HEK293 (cell line): ENCODE measurements around the gene AKIRIN2.

Experiments
- CTCF ChIA-PET: fragments of 350-600 bp; formaldehyde crosslinking; extraction: SDS; loops from one replicate; lab custom pipeline; 2021; ENCODE audit warnings: antibody characterized with exemption; lab: Yijun Ruan, JAX
- POLR2A ChIA-PET: fragments of 300-600 bp; formaldehyde crosslinking; extraction: SDS; loops from one replicate; lab custom pipeline; 2020; ENCODE audit warnings: antibody characterized with exemption, inconsistent platforms; lab: Yijun Ruan, JAX
- H3K27ac ChIP-seq: fragments of 200-500 bp; sonication (Bioruptor generic); 2 replicates; pipeline ENCODE4 v1.5.1; 2014; ENCODE audit warnings: low read depth, low read length, control low read depth, inconsistent platforms; ENCODE audit errors: extremely low read depth
- H3K36me3 ChIP-seq, 2 experiments: fragments of 200-500 bp in 1 of 2; sonication (Bioruptor generic) in 1 of 2; 1 replicate in 1 of 2; 2 replicates in 1 of 2; pipeline ENCODE4 v1.5.1; 2014 to 2017; ENCODE audit warnings: inconsistent platforms in 2 of 2, low read length in 2 of 2; ENCODE audit not compliant: control insufficient read depth in 2 of 2, insufficient read depth in 1 of 2
- H3K4me1 ChIP-seq: fragments of 200-500 bp; sonication (Bioruptor generic); 2 replicates; pipeline ENCODE4 v1.5.1; 2014; ENCODE audit warnings: mild to moderate bottlenecking, low read length, inconsistent platforms; ENCODE audit not compliant: control insufficient read depth, insufficient read depth
- H3K4me3 ChIP-seq: 2 replicates; pipeline ENCODE4 v1.5.1; 2011; ENCODE audit warnings: low read depth, mild to moderate bottlenecking, control low read depth, low read length, moderate library complexity
- H3K9me3 ChIP-seq: fragments of 200-500 bp; sonication (Bioruptor generic); 2 replicates; pipeline ENCODE4 v1.5.1; 2014; ENCODE audit warnings: low read depth, low read length, inconsistent platforms; ENCODE audit not compliant: control insufficient read depth, insufficient read depth
- PRDM1 ChIP-seq: fragments of 450-650 bp; formaldehyde crosslinking; IDR thresholded peaks from 2 replicates; pipeline ENCODE4; 2016; ENCODE audit warnings: missing biosample characterization, missing genetic modification characterization
- ZNF114 ChIP-seq: fragments of 450-650 bp; formaldehyde crosslinking; IDR thresholded peaks from 2 replicates; pipeline ENCODE4 v1.5.0; 2017; ENCODE audit warnings: missing biosample characterization, missing genetic modification characterization
- ZNF121 ChIP-seq: fragments of 450-650 bp; formaldehyde crosslinking; IDR thresholded peaks from 2 replicates; pipeline ENCODE4 v1.5.1; 2016; ENCODE audit warnings: missing biosample characterization, missing genetic modification characterization
- ZNF24 ChIP-seq: fragments of 450-650 bp; formaldehyde crosslinking; IDR thresholded peaks from 2 replicates; pipeline ENCODE4 v1.5.1; 2016; ENCODE audit warnings: missing biosample characterization, missing genetic modification characterization
- ZNF324 ChIP-seq: fragments of 450-650 bp; formaldehyde crosslinking; IDR thresholded peaks from 2 replicates; pipeline ENCODE4 v1.5.1; 2016; ENCODE audit warnings: missing biosample characterization, missing genetic modification characterization
- ZNF596 ChIP-seq: fragments of 450-650 bp; IDR thresholded peaks from 2 replicates; pipeline ENCODE4 v1.5.0; 2018; ENCODE audit warnings: missing biosample characterization, mild to moderate bottlenecking, missing genetic modification characterization, moderate library complexity
- TF ChIP-seq, protein P1 (sequence below): fragments of 450-650 bp; formaldehyde crosslinking; IDR thresholded peaks from 2 replicates; pipeline ENCODE4 v1.5.1; 2016; ENCODE audit warnings: missing biosample characterization, missing genetic modification characterization, borderline replicate concordance
- TF ChIP-seq, protein P2 (sequence below): fragments of 450-650 bp; formaldehyde crosslinking; IDR thresholded peaks from 2 replicates; pipeline ENCODE4 v1.5.1; 2016; ENCODE audit warnings: missing biosample characterization, missing genetic modification characterization

AKIRIN2 gene

GRCh38 chr6:87655824-87656223, 46.2 kb downstream of the AKIRIN2 start:
- POLR2A ChIA-PET: interaction anchor here (0.5 kb wide), 1 partner anchor 19 kb away, joined by 5 read pairs; no protein-coding TSS in a partner anchor

DNA sequence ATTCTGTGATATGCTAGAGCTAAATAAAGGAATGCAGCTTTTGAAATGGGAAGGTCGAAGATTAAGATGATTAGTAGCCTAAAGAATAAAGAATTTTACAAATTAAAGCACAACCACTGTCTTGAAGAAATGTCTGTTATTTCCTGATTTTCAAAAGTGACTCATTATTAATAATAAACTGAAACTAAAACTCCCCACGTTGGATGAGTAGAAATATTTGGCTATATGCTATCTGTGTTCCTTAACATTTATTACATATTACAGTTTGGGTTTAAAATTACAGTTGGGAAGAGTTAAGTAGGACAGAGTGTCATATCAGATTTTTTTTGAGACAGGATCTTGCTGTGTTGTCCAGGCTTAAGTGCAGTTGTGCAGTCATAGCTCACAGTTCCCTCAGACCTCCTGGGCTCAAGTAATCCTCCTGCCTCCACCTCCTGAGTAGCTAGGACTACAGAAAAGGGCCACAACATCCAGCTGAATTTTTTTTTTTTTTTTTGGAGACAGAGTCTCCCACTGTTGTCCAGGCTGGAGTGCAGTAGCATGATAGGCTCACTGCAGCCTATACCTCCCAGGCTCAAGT, 47.1 kb downstream of the AKIRIN2 start:
- H3K4me1 ChIP-seq: no peaks in the 10 kb centered on the region
- CTCF ChIA-PET: interaction anchor here (0.6 to 0.7 kb wide), 2 partner anchors 12 to 492 kb away, joined by 3 read pairs; no protein-coding TSS in a partner anchor

More at GRCh38 chr6:87655824-87656223, 46.2 kb downstream of the AKIRIN2 start:
- no peaks in the 10 kb centered on the region for H3K4me1 ChIP-seq
- CTCF ChIA-PET: interaction anchor here (0.6 to 0.7 kb wide), 3 partner anchors 9 to 589 kb away, joined by 3 read pairs; no protein-coding TSS in a partner anchor
- no peak overlapping the region for H3K27ac ChIP-seq
- no peak overlapping the region for H3K4me3 ChIP-seq
- TF ChIP-seq ZNF24 (tag by site-specific recombination): no peak
- H3K36me3 ChIP-seq: peaks cover 30 to 76% of the 10 kb centered on the region in 2 experiments
- H3K9me3 ChIP-seq: no peaks in the 10 kb centered on the region

GRCh38 chr6:87654122-87654521, 47.9 kb downstream of the AKIRIN2 start:
- H3K4me3 ChIP-seq: no peak overlapping the region
- no peak overlapping the region for H3K27ac ChIP-seq
- H3K36me3 ChIP-seq: peaks cover 30 to 63% of the 10 kb centered on the region in 2 experiments
- no peaks in the 10 kb centered on the region for H3K9me3 ChIP-seq
- no peaks in the 10 kb centered on the region for H3K4me1 ChIP-seq
- POLR2A ChIA-PET: no interaction called here
- TF ChIP-seq, protein P1, sequence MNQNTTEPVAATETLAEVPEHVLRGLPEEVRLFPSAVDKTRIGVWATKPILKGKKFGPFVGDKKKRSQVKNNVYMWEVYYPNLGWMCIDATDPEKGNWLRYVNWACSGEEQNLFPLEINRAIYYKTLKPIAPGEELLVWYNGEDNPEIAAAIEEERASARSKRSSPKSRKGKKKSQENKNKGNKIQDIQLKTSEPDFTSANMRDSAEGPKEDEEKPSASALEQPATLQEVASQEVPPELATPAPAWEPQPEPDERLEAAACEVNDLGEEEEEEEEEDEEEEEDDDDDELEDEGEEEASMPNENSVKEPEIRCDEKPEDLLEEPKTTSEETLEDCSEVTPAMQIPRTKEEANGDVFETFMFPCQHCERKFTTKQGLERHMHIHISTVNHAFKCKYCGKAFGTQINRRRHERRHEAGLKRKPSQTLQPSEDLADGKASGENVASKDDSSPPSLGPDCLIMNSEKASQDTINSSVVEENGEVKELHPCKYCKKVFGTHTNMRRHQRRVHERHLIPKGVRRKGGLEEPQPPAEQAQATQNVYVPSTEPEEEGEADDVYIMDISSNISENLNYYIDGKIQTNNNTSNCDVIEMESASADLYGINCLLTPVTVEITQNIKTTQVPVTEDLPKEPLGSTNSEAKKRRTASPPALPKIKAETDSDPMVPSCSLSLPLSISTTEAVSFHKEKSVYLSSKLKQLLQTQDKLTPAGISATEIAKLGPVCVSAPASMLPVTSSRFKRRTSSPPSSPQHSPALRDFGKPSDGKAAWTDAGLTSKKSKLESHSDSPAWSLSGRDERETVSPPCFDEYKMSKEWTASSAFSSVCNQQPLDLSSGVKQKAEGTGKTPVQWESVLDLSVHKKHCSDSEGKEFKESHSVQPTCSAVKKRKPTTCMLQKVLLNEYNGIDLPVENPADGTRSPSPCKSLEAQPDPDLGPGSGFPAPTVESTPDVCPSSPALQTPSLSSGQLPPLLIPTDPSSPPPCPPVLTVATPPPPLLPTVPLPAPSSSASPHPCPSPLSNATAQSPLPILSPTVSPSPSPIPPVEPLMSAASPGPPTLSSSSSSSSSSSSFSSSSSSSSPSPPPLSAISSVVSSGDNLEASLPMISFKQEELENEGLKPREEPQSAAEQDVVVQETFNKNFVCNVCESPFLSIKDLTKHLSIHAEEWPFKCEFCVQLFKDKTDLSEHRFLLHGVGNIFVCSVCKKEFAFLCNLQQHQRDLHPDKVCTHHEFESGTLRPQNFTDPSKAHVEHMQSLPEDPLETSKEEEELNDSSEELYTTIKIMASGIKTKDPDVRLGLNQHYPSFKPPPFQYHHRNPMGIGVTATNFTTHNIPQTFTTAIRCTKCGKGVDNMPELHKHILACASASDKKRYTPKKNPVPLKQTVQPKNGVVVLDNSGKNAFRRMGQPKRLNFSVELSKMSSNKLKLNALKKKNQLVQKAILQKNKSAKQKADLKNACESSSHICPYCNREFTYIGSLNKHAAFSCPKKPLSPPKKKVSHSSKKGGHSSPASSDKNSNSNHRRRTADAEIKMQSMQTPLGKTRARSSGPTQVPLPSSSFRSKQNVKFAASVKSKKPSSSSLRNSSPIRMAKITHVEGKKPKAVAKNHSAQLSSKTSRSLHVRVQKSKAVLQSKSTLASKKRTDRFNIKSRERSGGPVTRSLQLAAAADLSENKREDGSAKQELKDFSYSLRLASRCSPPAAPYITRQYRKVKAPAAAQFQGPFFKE (tag by site-specific recombination): no peak
- TF ChIP-seq, protein P2, sequence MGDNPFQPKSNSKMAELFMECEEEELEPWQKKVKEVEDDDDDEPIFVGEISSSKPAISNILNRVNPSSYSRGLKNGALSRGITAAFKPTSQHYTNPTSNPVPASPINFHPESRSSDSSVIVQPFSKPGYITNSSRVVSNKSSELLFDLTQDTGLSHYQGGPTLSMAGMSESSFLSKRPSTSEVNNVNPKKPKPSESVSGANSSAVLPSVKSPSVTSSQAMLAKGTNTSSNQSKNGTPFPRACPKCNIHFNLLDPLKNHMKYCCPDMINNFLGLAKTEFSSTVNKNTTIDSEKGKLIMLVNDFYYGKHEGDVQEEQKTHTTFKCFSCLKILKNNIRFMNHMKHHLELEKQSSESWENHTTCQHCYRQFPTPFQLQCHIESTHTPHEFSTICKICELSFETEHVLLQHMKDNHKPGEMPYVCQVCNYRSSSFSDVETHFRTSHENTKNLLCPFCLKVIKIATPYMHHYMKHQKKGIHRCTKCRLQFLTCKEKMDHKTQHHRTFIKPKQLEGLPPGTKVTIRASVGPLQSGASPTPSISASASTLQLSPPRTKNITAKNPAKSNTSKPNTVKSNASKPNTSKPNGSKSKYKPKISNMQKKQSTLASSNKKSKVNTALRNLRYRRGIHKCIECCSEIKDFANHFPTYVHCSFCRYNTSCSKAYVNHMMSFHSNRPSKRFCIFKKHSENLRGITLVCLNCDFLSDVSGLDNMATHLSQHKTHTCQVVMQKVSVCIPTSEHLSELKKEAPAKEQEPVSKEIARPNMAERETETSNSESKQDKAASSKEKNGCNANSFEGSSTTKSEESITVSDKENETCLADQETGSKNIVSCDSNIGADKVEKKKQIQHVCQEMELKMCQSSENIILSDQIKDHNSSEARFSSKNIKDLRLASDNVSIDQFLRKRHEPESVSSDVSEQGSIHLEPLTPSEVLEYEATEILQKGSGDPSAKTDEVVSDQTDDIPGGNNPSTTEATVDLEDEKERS (tag by site-specific recombination): no peak
- no peak for TF ChIP-seq ZNF596 (tag by site-specific recombination)
- no peak for TF ChIP-seq ZNF114 (tag by site-specific recombination)
- no peak for TF ChIP-seq PRDM1 (tag by site-specific recombination)
- TF ChIP-seq, all 188 proteins: peak for 0
- CTCF ChIA-PET: interaction anchor here (0.6 to 0.8 kb wide), 2 partner anchors 13 to 143 kb away, joined by 3 to 4 read pairs; no protein-coding TSS in a partner anchor

More for the DNA sequence above, 47.1 kb downstream of the AKIRIN2 start:
- Histone ChIP-seq H3K27ac (no peak overlapping the region), H3K9me3 (no peaks in the 10 kb centered on the region), H3K36me3 (peaks cover 33 to 69% of the 10 kb centered on the region in 2 experiments), H3K4me3 (no peak overlapping the region)
- POLR2A ChIA-PET: no interaction called here
- TF ChIP-seq ZNF324 (tag by site-specific recombination) (no peak), ZNF121 (tag by site-specific recombination) (peak; percentile 75)
